ENCODE measurements around the gene SLC6A17. TPM values are rescaled to one million over a fixed set of nuclear protein-coding genes. Genes with fewer than 3 reads are reported as not detected.

Gene SLC6A17
- total and polyA plus RNA-seq, 12 donors: 0.06 to 0.45 (median 0.16) TPM; not detected in 4

- H3K9me3 ChIP-seq: no peaks in the 10 kb centered on the region
- no peak for TF ChIP-seq CTCF (IDR thresholded peaks at IDR 0.05)
- intact Hi-C loops (cut with DNase I): no loop called here
- no peak for DNase-seq
- H3K36me3 ChIP-seq: no peaks in the 10 kb centered on the region
- WGBS, 2 donors: 70 to 74% methylated on average over 13 of the region's 13 CpGs
- no peak for ATAC-seq
- no peak overlapping the region for H3K27ac ChIP-seq
- H3K4me1 ChIP-seq: peaks cover 0 to 1% (median 0%) of the 10 kb centered on the region in 9 donors
- peaks cover 0 to 5% (median 0%) of the 10 kb centered on the region in 7 donors for H3K27me3 ChIP-seq
- H3K4me3 ChIP-seq: no peak overlapping the region
Observed at GRCh38 chr1:110170766-110171733, 20.8 kb downstream of the SLC6A17 start.

GRCh38 chr1:110172001-110172400 lies 21.7 kb downstream of the SLC6A17 start:
- Histone ChIP-seq H3K36me3 (no peaks in the 10 kb centered on the region), H3K27me3 (peaks cover 0 to 5% (median 0%) of the 10 kb centered on the region in 7 donors), H3K9me3 (no peaks in the 10 kb centered on the region), H3K4me1 (peaks cover 0 to 6% (median 0%) of the 10 kb centered on the region in 9 donors), H3K4me3 (no peak overlapping the region), H3K27ac (no peak overlapping the region)
- ATAC-seq (no peak), DNase-seq (no peak)
- intact Hi-C loops (cut with DNase I): no loop called here
- 85 to 87% methylated on average over 10 of the region's 10 CpGs for WGBS, 2 donors
- no peak for TF ChIP-seq CTCF (IDR thresholded peaks at IDR 0.05)

- H3K9me3 ChIP-seq: peaks cover 0 to 4% (median 0%) of the 10 kb centered on the region in 11 donors
- peaks cover 0 to 6% (median 0%) of the 10 kb centered on the region in 9 donors for H3K4me1 ChIP-seq
- WGBS, 2 donors: 69 to 70% methylated on average over 15 of the region's 15 CpGs
- DNase-seq: no peak
- no peak for ATAC-seq
- H3K27ac ChIP-seq: no peak overlapping the region
- no peak for TF ChIP-seq CTCF (IDR thresholded peaks at IDR 0.05)
- H3K27me3 ChIP-seq: peaks cover 0 to 5% (median 0%) of the 10 kb centered on the region in 7 donors
- H3K4me3 ChIP-seq: no peak overlapping the region
- H3K36me3 ChIP-seq: no peaks in the 10 kb centered on the region
- intact Hi-C loops (cut with DNase I): no loop called here
Observed at GRCh38 chr1:110173466-110174105, 23.3 kb downstream of the SLC6A17 start.

- Histone ChIP-seq H3K27me3 (peaks cover 0 to 5% (median 0%) of the 10 kb centered on the region in 7 donors), H3K4me1 (peaks cover 0 to 6% (median 0%) of the 10 kb centered on the region in 9 donors), H3K36me3 (no peaks in the 10 kb centered on the region), H3K9me3 (peaks cover 0 to 10% (median 0%) of the 10 kb centered on the region in 11 donors), H3K4me3 (no peak overlapping the region), H3K27ac (no peak overlapping the region)
- no peak for DNase-seq
- no peak for TF ChIP-seq CTCF (IDR thresholded peaks at IDR 0.05)
- 63 to 70% methylated on average over 2 of the region's 2 CpGs for WGBS, 2 donors
- no peak for ATAC-seq
- intact Hi-C loops (cut with DNase I): no loop called here
Observed at GRCh38 chr1:110174961-110175360, 24.7 kb downstream of the SLC6A17 start.

All from heart right ventricle (tissue), 16 donors.